Amniotic stem cell (primary cell): Measurements from ENCODE around the gene DHTKD1.

Experiments
- DNase-seq: peaks from one replicate; lab custom pipeline; 2025; lab: John Stamatoyannopoulos, UW

DHTKD1 gene

DNA sequence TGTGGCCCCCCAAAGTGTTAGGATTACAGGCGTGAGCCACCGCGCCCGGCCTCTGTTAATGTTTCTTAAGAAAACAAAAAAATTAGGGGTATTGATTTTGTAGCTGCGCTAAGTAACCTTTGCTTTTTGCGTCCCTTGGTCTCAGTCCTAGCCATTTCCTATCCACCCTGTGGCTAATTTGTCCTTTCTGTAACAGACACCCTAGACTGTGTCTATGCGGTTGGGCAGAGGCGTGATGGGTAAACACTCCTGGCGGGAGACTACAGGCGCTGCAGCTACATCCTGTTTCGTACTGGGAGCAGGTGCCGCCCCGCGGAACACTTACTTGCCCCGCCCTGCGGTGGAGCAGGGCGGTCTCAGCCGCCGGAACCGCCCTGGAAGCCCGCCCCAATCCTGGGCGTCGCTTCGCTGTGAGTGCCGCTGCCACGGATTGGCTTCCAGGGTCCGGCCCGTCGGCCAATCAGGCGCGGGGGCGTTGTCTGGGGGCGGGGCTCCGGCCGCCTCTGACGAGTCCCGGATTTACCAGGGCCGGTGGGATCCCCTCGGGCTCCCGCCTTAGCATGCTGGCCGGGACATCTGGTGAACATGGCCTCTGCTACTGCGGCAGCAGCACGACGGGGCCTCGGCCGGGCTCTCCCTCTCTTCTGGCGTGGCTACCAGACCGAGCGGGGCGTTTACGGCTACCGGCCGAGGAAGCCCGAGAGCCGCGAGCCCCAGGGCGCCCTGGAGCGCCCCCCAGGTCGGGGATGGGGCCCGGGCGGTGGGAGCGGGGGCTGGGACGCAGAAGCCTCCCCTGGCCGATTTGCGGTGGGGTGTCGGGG, at the start of gene DHTKD1:
DHTKD1 (plus strand) TSS at position 506 of the 821 bp plus-strand sequence; CDS start at position 586, 80 bp downstream.
- peak; percentile 95 for DNase-seq

- no peak for DNase-seq
Observed at GRCh38 chr10:12019283-12019971, 49.3 kb upstream of the DHTKD1 start.

GRCh38 chr10:12020574-12020973, 48.2 kb upstream of the DHTKD1 start:
- DNase-seq: no peak

DNA sequence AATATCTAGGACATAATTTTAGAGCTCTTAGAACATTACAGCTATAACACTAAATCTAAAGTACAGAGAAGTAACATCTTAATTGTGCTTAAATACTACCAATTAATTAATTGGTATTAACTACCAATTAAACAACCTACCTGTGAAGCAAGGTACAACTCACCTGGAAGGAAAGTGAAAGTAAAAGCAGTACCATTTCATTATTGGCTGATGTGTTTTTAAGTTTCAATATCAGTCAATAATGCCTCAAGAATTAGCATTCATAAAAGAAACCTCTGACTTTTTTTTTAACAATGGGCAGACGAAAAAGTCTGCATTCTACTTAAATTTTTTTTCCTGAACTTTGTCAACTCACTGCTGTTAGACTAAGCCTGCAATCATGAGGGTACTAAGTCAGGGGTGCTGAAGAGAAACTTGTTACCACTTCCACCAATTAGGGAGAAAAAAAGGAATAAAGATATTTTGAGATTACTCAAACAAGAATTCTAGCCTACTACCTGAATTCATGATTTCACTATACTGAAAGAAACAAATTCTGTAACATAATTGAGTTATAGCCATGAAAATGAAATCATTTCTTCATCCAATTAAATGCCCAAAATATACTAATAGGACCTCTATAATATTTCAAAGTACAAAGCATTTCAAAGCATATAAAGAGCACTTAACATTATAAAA, 46.0 kb upstream of the DHTKD1 start:
- DNase-seq: no peak

DNA sequence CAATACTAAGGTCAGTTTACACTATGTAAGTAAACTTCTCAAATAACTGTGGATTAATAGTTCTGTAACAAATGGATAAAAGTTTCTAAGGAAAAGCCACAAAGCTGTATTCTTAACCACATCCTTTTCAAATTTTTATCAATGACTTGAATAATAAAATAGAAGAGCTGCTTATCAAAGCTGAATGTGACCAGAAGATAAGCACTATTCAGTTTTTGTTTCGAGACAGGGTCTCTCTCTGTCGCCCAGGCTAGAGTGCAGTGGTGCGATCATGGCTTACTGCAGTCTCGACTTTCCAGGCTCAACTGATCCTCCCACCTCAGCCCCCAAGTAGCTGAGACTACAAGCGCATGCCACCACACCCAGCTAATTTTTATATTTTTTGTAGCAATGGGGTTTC, 43.2 kb upstream of the DHTKD1 start:
- no peak for DNase-seq

GRCh38 chr10:12027539-12027938, 41.2 kb upstream of the DHTKD1 start:
- DNase-seq: no peak

DNA sequence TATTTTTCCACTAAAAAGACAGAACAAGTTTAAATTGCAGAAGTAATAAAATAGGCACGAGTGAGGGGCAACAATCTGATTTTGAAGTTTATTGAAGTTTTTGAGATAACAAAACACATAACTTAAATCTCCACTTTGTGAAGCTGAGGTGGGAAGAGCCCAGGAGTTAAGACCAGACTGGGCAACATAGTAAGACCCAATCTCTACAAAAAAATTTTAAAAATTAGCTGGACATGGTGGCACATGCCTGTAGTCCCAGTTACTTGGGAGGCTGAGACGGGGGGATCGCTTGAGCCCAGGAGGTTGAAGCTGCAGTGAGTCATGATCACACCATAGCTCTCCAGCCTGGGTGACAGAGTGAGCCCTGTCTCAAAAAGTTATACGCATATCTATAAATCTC, 37.4 kb upstream of the DHTKD1 start:
- no peak for DNase-seq

DNA sequence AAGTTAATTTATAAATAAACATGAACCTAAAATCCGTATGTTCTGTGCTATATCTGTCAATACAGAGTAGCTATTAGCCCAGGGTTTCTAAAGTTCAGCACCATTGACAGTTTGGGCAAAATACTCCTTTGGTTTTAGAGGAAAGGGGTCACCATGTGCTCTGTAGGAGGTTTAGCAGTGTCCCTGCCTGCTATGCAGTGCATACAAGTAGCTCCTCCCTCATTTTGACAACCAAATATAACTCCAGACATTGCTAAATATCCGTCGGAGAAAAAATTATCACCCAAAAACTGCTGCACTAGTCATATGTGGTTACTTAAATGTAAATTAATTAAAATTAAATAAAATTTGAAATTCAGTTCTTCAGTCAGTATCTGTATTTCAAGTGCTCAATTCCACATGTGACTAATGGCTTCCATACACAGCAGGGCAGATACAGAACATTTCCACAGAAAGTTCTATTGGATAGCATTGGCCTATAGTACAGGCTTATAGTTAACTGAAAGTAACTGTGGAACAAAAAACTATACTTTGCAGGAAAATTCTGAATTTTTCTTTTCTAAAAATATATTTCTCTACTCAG, 32.6 kb upstream of the DHTKD1 start:
- no peak for DNase-seq

GRCh38 chr10:12041766-12042408, 26.9 kb upstream of the DHTKD1 start:
- DNase-seq: no peak

DNA sequence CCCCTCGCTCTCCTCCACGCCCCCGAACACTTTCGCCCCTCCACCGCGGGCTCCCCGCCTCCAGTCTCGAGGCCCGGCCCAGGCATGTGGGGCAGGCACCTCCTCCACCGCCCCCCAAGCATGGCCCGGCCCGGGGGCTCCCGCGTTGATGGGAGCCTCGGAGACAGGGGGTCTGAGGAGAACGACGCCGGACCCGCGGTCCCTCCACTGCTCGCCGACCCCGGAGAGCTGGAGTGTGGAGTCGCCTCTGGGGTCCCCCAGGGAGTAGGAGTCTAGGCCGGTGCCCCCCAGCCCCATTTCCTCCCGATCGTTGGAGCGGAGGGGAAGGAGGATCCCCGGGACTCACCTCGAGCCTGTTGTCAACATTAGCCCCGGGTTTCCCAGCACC, 26.4 kb upstream of the DHTKD1 start:
- no peak for DNase-seq

- DNase-seq: peak; percentile 96
Observed at GRCh38 chr10:12042797-12043651, 25.7 kb upstream of the DHTKD1 start, which contains the start of gene UPF2. TSS of gene UPF2 (minus strand) at chr10:12042809. CDS start at chr10:12035423, 7,386 bp downstream.

DNA sequence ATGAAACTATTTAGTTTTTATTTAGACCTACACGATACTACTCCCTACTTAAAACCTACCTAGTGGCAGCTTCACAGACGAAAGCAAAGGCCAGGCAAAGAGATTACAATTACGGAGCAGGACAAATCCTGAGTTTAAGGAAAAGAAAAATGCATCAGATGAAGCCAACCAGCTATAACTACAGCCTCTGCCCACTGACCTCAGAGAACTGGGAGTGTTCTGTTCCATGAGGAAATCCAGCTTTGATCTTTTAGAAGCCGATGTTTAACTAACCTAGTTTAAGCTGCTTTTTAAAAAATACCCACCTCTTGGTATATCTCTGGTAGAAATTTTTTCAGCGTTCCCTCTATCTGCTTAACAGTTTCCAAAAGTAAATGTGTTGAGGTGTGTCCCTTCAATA, 23.2 kb upstream of the DHTKD1 start:
- no peak for DNase-seq

- DNase-seq: no peak
Observed at GRCh38 chr10:12048547-12048946, 20.2 kb upstream of the DHTKD1 start.

- DNase-seq: no peak
Observed at GRCh38 chr10:12050528-12050927, 18.2 kb upstream of the DHTKD1 start.

DNA sequence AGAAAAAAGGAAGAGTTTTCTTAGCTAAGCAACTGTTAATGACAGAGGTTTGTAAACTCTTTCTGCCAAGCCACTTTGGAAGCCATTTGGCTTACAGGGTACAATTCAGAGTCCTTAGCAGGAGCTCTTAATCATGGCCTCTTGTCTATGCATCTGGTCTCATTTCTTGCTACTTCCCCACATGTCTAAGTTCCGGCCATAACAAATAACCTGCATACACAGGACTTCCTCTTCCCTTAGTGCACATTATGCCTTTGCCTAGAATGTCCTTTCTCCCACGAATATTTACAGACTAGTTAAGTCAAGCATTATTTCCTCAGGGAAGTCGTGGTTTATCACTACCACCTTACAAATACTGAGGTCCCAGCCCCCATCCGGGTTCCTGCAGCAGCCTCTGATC, 17.5 kb upstream of the DHTKD1 start:
- no peak for DNase-seq

- DNase-seq: no peak
Observed at GRCh38 chr10:12055732-12056131, 13.0 kb upstream of the DHTKD1 start.

DNA sequence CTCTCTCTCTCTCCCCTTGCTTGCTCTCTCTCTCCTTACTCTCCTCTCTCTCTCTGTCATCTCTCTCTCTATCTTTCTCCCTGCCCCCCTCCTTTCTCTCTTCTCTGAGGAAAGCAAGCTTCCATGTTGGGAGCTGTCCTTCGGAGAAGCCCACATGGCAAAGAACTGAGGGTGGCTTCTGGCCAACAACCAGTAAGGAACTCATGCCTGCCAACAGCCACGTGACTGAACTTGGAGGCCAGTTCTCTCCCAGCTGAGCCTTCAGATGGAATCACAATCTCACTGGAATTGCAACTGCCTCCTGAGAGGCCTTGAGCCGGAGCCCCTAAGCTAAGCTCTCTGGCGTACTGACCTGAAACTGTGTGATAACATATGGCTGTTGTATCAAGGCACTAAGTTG, 12.0 kb upstream of the DHTKD1 start:
- DNase-seq: no peak

DNA sequence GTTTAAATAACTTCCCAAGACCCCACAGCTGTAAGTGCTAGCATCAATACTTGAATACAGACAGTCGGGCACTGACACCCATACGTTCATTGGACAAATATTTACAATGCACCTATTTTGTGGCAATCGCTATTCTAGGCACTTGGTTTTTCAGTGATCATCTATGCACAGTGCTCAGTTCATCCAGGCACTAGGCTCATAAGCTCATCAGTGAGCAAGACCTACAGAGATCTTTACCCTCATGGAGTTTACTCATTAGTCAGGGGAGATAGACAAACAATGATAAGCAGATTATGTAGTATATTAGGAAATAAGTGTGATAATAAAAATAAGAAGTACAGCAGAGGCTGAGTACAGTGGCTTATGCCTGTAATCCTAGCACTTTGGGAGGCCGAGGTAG, 7.6 kb upstream of the DHTKD1 start:
- no peak for DNase-seq

GRCh38 chr10:12062754-12063482, 5.8 kb upstream of the DHTKD1 start:
- no peak for DNase-seq

GRCh38 chr10:12063483-12063818, 5.3 kb upstream of the DHTKD1 start:
- no peak for DNase-seq
